ENCODE measurements around the gene IRF8.

IRF8 gene

GRCh38 chr16:85927371-85927770 is 28.4 kb downstream of the IRF8 start:
- no peak overlapping the region for H3K4me3 ChIP-seq (ENCODE audit: low read depth, low read length)
- DNase-seq (ENCODE audit: low read depth), result no peak
- no peak for TF ChIP-seq CTCF (conservative IDR thresholded peaks at IDR 0.05; ENCODE audit: low read depth, low read length)

GRCh38 chr16:85927959-85928358 is 29.0 kb downstream of the IRF8 start:
- H3K4me3 ChIP-seq (ENCODE audit: low read depth, low read length), result no peak overlapping the region
- no peak for DNase-seq (ENCODE audit: low read depth)
- TF ChIP-seq CTCF (conservative IDR thresholded peaks at IDR 0.05; ENCODE audit: low read depth, low read length), result no peak

- no peak for TF ChIP-seq CTCF (conservative IDR thresholded peaks at IDR 0.05; ENCODE audit: low read depth, low read length)
- peak; percentile 50 for DNase-seq (ENCODE audit: low read depth)
- no peak overlapping the region for H3K4me3 ChIP-seq (ENCODE audit: low read depth, low read length)
Measured at GRCh38 chr16:85928401-85928820, 29.4 kb downstream of the IRF8 start.

GRCh38 chr16:85929259-85929721 is 30.3 kb downstream of the IRF8 start:
- no peak for TF ChIP-seq CTCF (conservative IDR thresholded peaks at IDR 0.05; ENCODE audit: low read depth, low read length)
- no peak overlapping the region for H3K4me3 ChIP-seq (ENCODE audit: low read depth, low read length)
- DNase-seq (ENCODE audit: low read depth), result no peak

GRCh38 chr16:85930301-85930700 is 31.3 kb downstream of the IRF8 start:
- no peak for TF ChIP-seq CTCF (conservative IDR thresholded peaks at IDR 0.05; ENCODE audit: low read depth, low read length)
- H3K4me3 ChIP-seq (ENCODE audit: low read depth, low read length), result no peak overlapping the region
- DNase-seq (ENCODE audit: low read depth), result no peak

- no peak for DNase-seq (ENCODE audit: low read depth)
Measured at GRCh38 chr16:85931596-85932402, 32.8 kb downstream of the IRF8 start.

More at GRCh38 chr16:85931596-85932402, 32.8 kb downstream of the IRF8 start:
- TF ChIP-seq CTCF (conservative IDR thresholded peaks at IDR 0.05; ENCODE audit: low read depth, low read length), result no peak
- H3K4me3 ChIP-seq (ENCODE audit: low read depth, low read length), result no peak overlapping the region
